CD4-positive, alpha-beta T cell treated with Interleukin-12 subunit alpha and Interleukin-12 subunit beta, for 1 hour (primary cell): Measurements from ENCODE around the gene GXYLT2.

ENCODE experiments used
- DNase-seq: peaks from one replicate; pipeline ENCODE4 v3.0.0-alpha.2; 2020

GXYLT2 gene

GRCh38 chr3:73021301-73021835, 133.5 kb downstream of the GXYLT2 start:
- DNase-seq: no peak

GRCh38 chr3:73024836-73025235, 137.0 kb downstream of the GXYLT2 start:
- no peak for DNase-seq

- DNase-seq: no peak
Observed at GRCh38 chr3:73026111-73026759, 138.4 kb downstream of the GXYLT2 start.
